Effector memory CD8-positive, alpha-beta T cell (primary cell): ENCODE results near the gene WIPI1.
A peak's percentile ranks its signal among the peaks of the same experiment; 100 is the strongest.
"Not testable (repeated sequence)": the region's sequence is repeated elsewhere in the genome, so short reads cannot be mapped to it uniquely, and the experiment has no call there.

ENCODE experiments used
- ATAC-seq: fragments of 150-1000 bp; cut with Tn5 transposase; replicated peaks from 2 replicates; pipeline ENCODE4 v1.10.0; 2021; ENCODE audit warnings: mild to moderate bottlenecking, moderate library complexity
- DNase-seq, 3 experiments: peaks; one replicate each; pipeline ENCODE4 v3.0.0; 2021
- H3K27ac Mint-ChIP-seq, 2 donors: one replicate each; pipeline ENCODE4 v1.8.0; 2022; ENCODE audit warnings: mild to moderate bottlenecking in 2 of 2, mixed read lengths in 2 of 2, moderate library complexity in 2 of 2
- H3K27me3 Mint-ChIP-seq, 2 donors: one replicate each; pipeline ENCODE4 v1.8.0; 2022; ENCODE audit warnings: mixed read lengths in 2 of 2
- H3K36me3 Mint-ChIP-seq: one replicate; pipeline ENCODE4 v1.8.0; 2022; ENCODE audit warnings: mild to moderate bottlenecking, moderate library complexity, mixed read lengths; ENCODE audit not compliant: insufficient read depth
- H3K4me1 Mint-ChIP-seq, 2 donors: one replicate each; pipeline ENCODE4 v1.8.0; 2022; ENCODE audit warnings: low read depth in 2 of 2, mixed read lengths in 2 of 2
- H3K4me3 Mint-ChIP-seq, 2 donors: one replicate each; pipeline ENCODE4 v1.8.0; 2022; ENCODE audit warnings: mild to moderate bottlenecking in 2 of 2, mixed read lengths in 2 of 2, moderate library complexity in 2 of 2
- H3K9me3 Mint-ChIP-seq, 2 donors: one replicate each; pipeline ENCODE4 v1.8.0; 2022; ENCODE audit warnings: mixed read lengths in 2 of 2

WIPI1 gene

DNA sequence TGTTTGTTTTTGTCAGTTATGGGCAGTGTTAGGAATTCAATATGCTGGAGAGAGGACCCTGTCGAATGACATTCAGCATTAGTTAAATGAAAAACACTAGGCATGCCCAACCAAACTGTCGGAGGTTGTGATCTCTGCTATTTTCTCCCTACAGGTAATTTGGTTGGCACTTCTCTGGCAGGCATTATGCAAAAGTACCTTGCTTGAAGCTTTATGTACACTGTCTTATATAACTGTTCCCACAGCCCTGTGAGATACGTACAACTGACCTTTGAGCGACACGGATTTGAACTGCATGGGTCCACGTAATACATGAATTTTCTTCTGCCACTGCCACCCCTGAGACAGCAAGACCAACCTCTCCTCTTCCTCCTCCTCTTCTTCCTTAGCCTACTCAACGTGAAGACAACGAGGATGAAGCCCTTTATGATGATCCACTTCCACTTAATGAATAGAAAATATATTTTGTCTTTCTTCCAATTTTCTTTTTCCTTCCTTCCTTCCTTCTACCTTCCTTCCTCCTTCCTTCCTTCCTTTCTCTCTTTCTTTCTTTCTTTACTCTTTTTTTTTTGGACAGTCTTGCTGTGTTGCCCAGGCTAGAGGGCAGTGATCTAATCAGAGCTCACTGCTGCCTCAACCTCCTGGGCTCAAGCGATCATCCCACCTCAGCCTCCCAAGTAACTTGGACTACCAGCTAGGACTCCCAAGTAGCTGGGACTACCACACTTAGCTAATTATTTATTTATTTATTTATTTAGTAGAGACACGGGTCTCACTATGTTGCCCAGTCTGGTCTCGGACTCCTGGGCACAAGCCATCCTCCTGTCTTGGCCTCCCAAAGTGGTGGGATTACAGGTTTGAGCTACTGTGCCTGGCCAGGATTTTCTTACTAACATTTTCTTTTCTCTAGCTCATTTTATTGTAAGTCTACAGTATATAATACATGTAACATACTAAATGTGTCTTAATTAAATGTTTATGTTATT lies 77.3 kb downstream of the WIPI1 start:
- no peak for DNase-seq
- Mint-ChIP-seq H3K4me1 (peaks cover 16 to 18% of the 10 kb centered on the region in 2 donors), H3K4me3 (no peak overlapping the region), H3K27ac (peak overlapping the region in 1 of 2 donors; percentile 21), H3K9me3 (no peaks in the 10 kb centered on the region), H3K36me3 (no peaks in the 10 kb centered on the region), H3K27me3 (no peaks in the 10 kb centered on the region)
- no peak for ATAC-seq

DNA sequence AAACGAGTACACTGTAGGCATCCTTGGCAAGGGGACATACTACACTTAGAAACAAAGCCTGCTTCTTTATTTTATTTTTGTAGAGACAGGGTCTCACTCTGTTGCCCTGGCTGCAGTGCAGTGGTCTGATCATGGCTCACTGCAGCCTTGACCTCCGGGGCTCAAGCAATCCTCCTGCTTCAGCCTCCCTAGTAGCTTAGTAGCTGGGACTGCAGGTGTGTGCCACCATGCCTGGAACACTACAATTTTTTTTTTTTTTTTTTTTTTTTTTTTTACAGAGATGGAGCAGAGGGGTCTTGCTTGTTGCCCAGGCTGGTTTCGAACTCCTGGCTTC lies 78.2 kb downstream of the WIPI1 start:
- ATAC-seq (no peak), DNase-seq (no peak)
- H3K4me3 Mint-ChIP-seq, result no peak overlapping the region
- peaks cover 10% of the 10 kb centered on the region in 2 donors for H3K4me1 Mint-ChIP-seq
- no peaks in the 10 kb centered on the region for H3K9me3 Mint-ChIP-seq
- no peak overlapping the region for H3K27ac Mint-ChIP-seq
- no peaks in the 10 kb centered on the region for H3K36me3 Mint-ChIP-seq
- H3K27me3 Mint-ChIP-seq, result no peaks in the 10 kb centered on the region

- Mint-ChIP-seq H3K27ac (no peak overlapping the region), H3K9me3 (no peaks in the 10 kb centered on the region), H3K4me3 (no peak overlapping the region), H3K4me1 (peaks cover 4% of the 10 kb centered on the region in 2 donors), H3K36me3 (peaks cover 3% of the 10 kb centered on the region), H3K27me3 (no peaks in the 10 kb centered on the region)
- no peak for DNase-seq
- no peak for ATAC-seq
Observed at GRCh38 chr17:68378268-68379176, 78.8 kb downstream of the WIPI1 start.

- ATAC-seq (no peak), DNase-seq (no peak)
- Mint-ChIP-seq H3K27me3 (no peaks in the 10 kb centered on the region), H3K9me3 (no peaks in the 10 kb centered on the region), H3K36me3 (peaks cover 3% of the 10 kb centered on the region), H3K27ac (no peak overlapping the region), H3K4me1 (no peaks in the 10 kb centered on the region), H3K4me3 (no peak overlapping the region)
Observed at GRCh38 chr17:68377771-68378267, 79.5 kb downstream of the WIPI1 start.

DNA sequence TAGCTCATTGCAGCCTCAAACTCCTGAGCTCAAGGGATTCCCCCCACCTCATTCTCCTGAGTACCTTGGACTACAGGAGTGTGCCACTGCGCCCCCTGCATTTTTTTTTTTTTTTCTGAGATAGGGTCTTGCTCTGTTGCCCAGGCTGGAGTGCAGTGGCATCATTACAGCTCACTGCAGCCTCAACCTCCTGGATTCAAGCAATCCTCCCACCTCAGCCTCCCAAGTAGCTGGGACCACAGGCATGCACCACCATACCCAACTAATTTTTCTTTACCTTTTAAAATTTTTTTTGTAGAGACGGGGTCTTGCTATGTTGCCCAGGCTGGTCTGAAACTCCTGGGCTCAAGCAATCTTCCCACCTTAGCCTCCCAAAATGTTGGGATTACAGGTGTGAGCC lies 81.1 kb downstream of the WIPI1 start:
- ATAC-seq, H3K36me3 Mint-ChIP-seq, H3K4me3 Mint-ChIP-seq, H3K9me3 Mint-ChIP-seq, DNase-seq, H3K4me1 Mint-ChIP-seq, H3K27ac Mint-ChIP-seq, H3K27me3 Mint-ChIP-seq: not testable (repeated sequence)

GRCh38 chr17:68375566-68375965 lies 81.7 kb downstream of the WIPI1 start:
- peaks cover 0 to 2% of the 10 kb centered on the region in 2 donors for H3K4me1 Mint-ChIP-seq

More at GRCh38 chr17:68375566-68375965, 81.7 kb downstream of the WIPI1 start:
- H3K4me3 Mint-ChIP-seq, result no peak overlapping the region
- H3K27me3 Mint-ChIP-seq, result no peaks in the 10 kb centered on the region
- H3K9me3 Mint-ChIP-seq, result no peaks in the 10 kb centered on the region
- DNase-seq, result no peak
- H3K36me3 Mint-ChIP-seq, result peaks cover 3% of the 10 kb centered on the region
- ATAC-seq, result no peak
- H3K27ac Mint-ChIP-seq, result no peak overlapping the region
